HL-60 (cell line): Measurements from ENCODE around the gene GPR135.

ENCODE experiments used
- POLR2AphosphoS5 ChIP-seq: IDR thresholded peaks from 2 replicates; pipeline ENCODE4 v1.6.1; 2012; ENCODE audit warnings: low read depth
- TF ChIP-seq, protein P1 (sequence below): IDR thresholded peaks from one replicate; pipeline ENCODE4 v1.5.1; 2011; ENCODE audit warnings: low read length, control low read depth, inconsistent platforms; ENCODE audit not compliant: insufficient read depth
- TF ChIP-seq, protein P2 (sequence below): IDR thresholded peaks from 2 replicates; pipeline ENCODE4 v1.6.1; 2012; ENCODE audit warnings: low read depth; ENCODE audit not compliant: insufficient replicate concordance

DNA sequence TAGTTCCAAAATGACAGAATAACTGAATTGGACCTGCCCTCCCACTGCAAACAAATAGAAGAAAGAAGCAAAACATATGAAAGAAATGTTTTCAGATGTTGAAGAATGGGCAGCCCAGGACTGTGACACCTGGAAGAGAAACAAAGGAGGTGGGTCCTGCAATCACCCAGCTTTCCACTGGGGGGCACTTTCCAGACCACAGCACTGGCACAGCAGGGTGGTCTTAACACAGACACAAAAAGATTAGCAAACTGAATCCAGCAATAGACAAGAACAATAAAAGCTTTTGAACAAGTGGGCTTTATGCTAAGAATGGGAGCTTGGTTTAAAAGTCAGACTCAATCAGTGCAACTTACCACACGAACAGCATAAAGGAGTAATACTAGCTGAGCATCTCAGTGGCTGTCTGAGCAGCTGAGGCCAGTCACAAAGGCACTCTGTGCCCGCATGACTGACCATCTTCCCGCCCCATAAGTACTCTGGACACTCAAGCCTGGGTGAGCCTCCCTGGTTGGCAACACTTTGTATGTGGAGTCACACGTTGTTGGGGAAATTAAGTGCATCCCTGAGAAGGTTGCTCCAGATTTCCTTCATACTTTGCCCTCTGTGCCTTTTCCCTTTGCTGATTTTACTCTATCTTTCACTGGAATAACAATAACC lies 46.9 kb upstream of the GPR135 start:
- TF ChIP-seq, protein P1, sequence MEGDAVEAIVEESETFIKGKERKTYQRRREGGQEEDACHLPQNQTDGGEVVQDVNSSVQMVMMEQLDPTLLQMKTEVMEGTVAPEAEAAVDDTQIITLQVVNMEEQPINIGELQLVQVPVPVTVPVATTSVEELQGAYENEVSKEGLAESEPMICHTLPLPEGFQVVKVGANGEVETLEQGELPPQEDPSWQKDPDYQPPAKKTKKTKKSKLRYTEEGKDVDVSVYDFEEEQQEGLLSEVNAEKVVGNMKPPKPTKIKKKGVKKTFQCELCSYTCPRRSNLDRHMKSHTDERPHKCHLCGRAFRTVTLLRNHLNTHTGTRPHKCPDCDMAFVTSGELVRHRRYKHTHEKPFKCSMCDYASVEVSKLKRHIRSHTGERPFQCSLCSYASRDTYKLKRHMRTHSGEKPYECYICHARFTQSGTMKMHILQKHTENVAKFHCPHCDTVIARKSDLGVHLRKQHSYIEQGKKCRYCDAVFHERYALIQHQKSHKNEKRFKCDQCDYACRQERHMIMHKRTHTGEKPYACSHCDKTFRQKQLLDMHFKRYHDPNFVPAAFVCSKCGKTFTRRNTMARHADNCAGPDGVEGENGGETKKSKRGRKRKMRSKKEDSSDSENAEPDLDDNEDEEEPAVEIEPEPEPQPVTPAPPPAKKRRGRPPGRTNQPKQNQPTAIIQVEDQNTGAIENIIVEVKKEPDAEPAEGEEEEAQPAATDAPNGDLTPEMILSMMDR, result no peak
- TF ChIP-seq, protein P2, sequence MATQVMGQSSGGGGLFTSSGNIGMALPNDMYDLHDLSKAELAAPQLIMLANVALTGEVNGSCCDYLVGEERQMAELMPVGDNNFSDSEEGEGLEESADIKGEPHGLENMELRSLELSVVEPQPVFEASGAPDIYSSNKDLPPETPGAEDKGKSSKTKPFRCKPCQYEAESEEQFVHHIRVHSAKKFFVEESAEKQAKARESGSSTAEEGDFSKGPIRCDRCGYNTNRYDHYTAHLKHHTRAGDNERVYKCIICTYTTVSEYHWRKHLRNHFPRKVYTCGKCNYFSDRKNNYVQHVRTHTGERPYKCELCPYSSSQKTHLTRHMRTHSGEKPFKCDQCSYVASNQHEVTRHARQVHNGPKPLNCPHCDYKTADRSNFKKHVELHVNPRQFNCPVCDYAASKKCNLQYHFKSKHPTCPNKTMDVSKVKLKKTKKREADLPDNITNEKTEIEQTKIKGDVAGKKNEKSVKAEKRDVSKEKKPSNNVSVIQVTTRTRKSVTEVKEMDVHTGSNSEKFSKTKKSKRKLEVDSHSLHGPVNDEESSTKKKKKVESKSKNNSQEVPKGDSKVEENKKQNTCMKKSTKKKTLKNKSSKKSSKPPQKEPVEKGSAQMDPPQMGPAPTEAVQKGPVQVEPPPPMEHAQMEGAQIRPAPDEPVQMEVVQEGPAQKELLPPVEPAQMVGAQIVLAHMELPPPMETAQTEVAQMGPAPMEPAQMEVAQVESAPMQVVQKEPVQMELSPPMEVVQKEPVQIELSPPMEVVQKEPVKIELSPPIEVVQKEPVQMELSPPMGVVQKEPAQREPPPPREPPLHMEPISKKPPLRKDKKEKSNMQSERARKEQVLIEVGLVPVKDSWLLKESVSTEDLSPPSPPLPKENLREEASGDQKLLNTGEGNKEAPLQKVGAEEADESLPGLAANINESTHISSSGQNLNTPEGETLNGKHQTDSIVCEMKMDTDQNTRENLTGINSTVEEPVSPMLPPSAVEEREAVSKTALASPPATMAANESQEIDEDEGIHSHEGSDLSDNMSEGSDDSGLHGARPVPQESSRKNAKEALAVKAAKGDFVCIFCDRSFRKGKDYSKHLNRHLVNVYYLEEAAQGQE, result no peak
- no peak for TF ChIP-seq POLR2AphosphoS5
